Ishikawa (cell line): Measurements from ENCODE around the gene WIPF2.

Experiments
- CEBPB ChIP-seq: IDR thresholded peaks from 2 replicates; pipeline ENCODE4 v1.6.1; 2012
- CREB1 ChIP-seq: IDR thresholded peaks from 2 replicates; pipeline ENCODE4 v1.6.1; 2012; ENCODE audit warnings: low read depth
- EGR1 ChIP-seq: IDR thresholded peaks from 2 replicates; pipeline ENCODE4 v1.6.1; 2012
- EP300 ChIP-seq: IDR thresholded peaks from 2 replicates; pipeline ENCODE4 v1.6.1; 2012; ENCODE audit warnings: borderline replicate concordance
- FOXM1 ChIP-seq: IDR thresholded peaks from 2 replicates; pipeline ENCODE4 v1.6.1; 2012; ENCODE audit warnings: low read depth, borderline replicate concordance
- MAX ChIP-seq: IDR thresholded peaks from 2 replicates; pipeline ENCODE4 v1.6.1; 2012
- NFIC ChIP-seq: IDR thresholded peaks from 2 replicates; pipeline ENCODE4 v1.6.1; 2012
- RAD21 ChIP-seq: IDR thresholded peaks from 2 replicates; pipeline ENCODE4 v1.6.1; 2012; ENCODE audit warnings: low read depth
- REST ChIP-seq: IDR thresholded peaks from 2 replicates; pipeline ENCODE4 v1.6.1; 2012; ENCODE audit warnings: low read depth, mild to moderate bottlenecking
- TAF1 ChIP-seq: IDR thresholded peaks from 2 replicates; pipeline ENCODE4 v1.6.1; 2012; ENCODE audit warnings: low read depth, mild to moderate bottlenecking
- TCF12 ChIP-seq: IDR thresholded peaks from 2 replicates; pipeline ENCODE4 v1.6.1; 2012; ENCODE audit warnings: low read depth
- TEAD4 ChIP-seq: IDR thresholded peaks from 2 replicates; pipeline ENCODE4 v1.6.1; 2012
- USF1 ChIP-seq: IDR thresholded peaks from 2 replicates; pipeline ENCODE4 v1.6.1; 2012
- YY1 ChIP-seq: IDR thresholded peaks from 2 replicates; pipeline ENCODE4 v1.6.1; 2012; ENCODE audit warnings: low read depth
- ZBTB7A ChIP-seq: IDR thresholded peaks from 2 replicates; pipeline ENCODE4 v1.6.1; 2012; ENCODE audit warnings: low read depth

Gene WIPF2

GRCh38 chr17:40192961-40193360 is 26.1 kb upstream of the WIPF2 start:
- TF ChIP-seq ZBTB7A, result no peak
- no peak for TF ChIP-seq TCF12
- TF ChIP-seq EP300, result no peak
- no peak for TF ChIP-seq RAD21
- TF ChIP-seq CREB1, result no peak
- TF ChIP-seq TEAD4, result no peak
- no peak for TF ChIP-seq REST
- no peak for TF ChIP-seq TAF1
- no peak for TF ChIP-seq YY1
- no peak for TF ChIP-seq MAX
- no peak for TF ChIP-seq EGR1
- TF ChIP-seq NFIC, result no peak
- no peak for TF ChIP-seq USF1
- TF ChIP-seq CEBPB, result no peak
- TF ChIP-seq FOXM1, result no peak

GRCh38 chr17:40194821-40195220 is 24.3 kb upstream of the WIPF2 start:
- no peak for TF ChIP-seq ZBTB7A
- TF ChIP-seq FOXM1, result no peak
- TF ChIP-seq YY1, result no peak
- no peak for TF ChIP-seq CEBPB
- no peak for TF ChIP-seq TAF1
- TF ChIP-seq USF1, result no peak
- no peak for TF ChIP-seq TCF12
- no peak for TF ChIP-seq TEAD4
- TF ChIP-seq MAX, result no peak
- TF ChIP-seq NFIC, result no peak
- TF ChIP-seq CREB1, result no peak
- no peak for TF ChIP-seq EP300
- no peak for TF ChIP-seq EGR1
- TF ChIP-seq REST, result no peak
- TF ChIP-seq RAD21, result no peak

- no peak for TF ChIP-seq CEBPB
- TF ChIP-seq MAX, result no peak
- no peak for TF ChIP-seq USF1
- TF ChIP-seq REST, result no peak
- TF ChIP-seq TCF12, result no peak
- TF ChIP-seq TEAD4, result no peak
- TF ChIP-seq RAD21, result no peak
- no peak for TF ChIP-seq ZBTB7A
Measured at GRCh38 chr17:40197550-40197949, 21.6 kb upstream of the WIPF2 start.

- no peak for TF ChIP-seq EGR1
- no peak for TF ChIP-seq YY1
- no peak for TF ChIP-seq CREB1
- no peak for TF ChIP-seq TEAD4
- TF ChIP-seq EP300, result no peak
- TF ChIP-seq ZBTB7A, result no peak
- no peak for TF ChIP-seq RAD21
- no peak for TF ChIP-seq TCF12
- no peak for TF ChIP-seq TAF1
Measured at GRCh38 chr17:40198576-40198975, 20.5 kb upstream of the WIPF2 start.
